T-helper 1 cell treated with Interleukin-12 subunit alpha and Interleukin-12 subunit beta and Interleukin-4 antibody, amounts not matched to agents 30 ng/mL and 1 ng/mL, for 36 hours (primary cell): Measurements from ENCODE around the gene EFS. TPM values are rescaled to one million over a fixed set of nuclear protein-coding genes. Genes with fewer than 3 reads are reported as not detected.

Source experiments
- intact Hi-C: fragments of 100-400 bp; cut with micrococcal nuclease; formaldehyde crosslinking; loops from one replicate; pipeline ENCODE4 v1.15.1; 2024
- total RNA-seq: library from RNA; stranded (reverse); gene quantifications from 2 replicates; pipeline ENCODE4 v1.2.3, GENCODE V29; 2022

The EFS gene
- total RNA-seq, 1 donor from 2014 or later, result not detected

DNA sequence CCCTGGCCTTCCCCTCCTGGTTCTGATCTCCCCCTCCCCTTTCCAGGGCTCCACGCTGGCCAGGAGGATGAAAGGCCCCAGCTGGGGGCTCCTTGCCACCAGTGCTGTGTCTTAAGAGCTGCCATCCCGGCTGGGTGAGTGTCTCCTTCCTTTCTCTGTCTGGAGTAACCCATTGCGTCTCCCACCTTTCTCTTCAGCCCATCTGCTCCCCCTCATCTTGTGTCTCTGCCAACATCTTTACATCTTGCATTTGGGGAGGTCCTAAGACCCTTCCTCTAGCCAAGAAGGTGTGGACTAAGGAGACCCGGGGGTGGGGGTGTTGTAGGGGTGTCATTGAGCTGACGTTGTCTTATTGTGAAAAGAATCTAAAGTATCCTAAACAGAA is 57.8 kb downstream of the EFS start:
- intact Hi-C loops, result loop anchor here (10.0 kb wide), 2 partner anchors 752 to 838 kb away; partner anchors contain the start of genes EMC9, PSME2 and RNF31

GRCh38 chr14:23306412-23307145 is 58.4 kb downstream of the EFS start, which contains the start of gene BCL2L2:
Gene BCL2L2 (plus strand): TSS chr14:23306833. CDS start chr14:23307768, 935 bp downstream.
- intact Hi-C loops, result loop anchor here (10.0 kb wide), 2 partner anchors 752 to 838 kb away; partner anchors contain the start of genes EMC9, PSME2 and RNF31

Other genes starting within 250 kb of the EFS start
- gene CEBPE, start 245.9 kb downstream of the EFS start, total RNA-seq, result 0.34 TPM in 1 of 2 replicates, not detected in the other
- 0.25 TPM in 1 of 2 replicates, not detected in the other for gene SLC7A8, start 181.5 kb downstream of the EFS start, total RNA-seq
- not detected in 2 replicates for gene RNF212B, start 127.2 kb downstream of the EFS start, total RNA-seq
- gene HOMEZ, start 79.0 kb downstream of the EFS start, total RNA-seq, result 11.9 and 13.6 TPM in 2 replicates
- 23.5 and 26.6 TPM in 2 replicates for gene PPP1R3E, start 62.3 kb downstream of the EFS start, total RNA-seq
- gene BCL2L2, start 58.3 kb downstream of the EFS start, total RNA-seq, result 5.0 and 5.4 TPM in 2 replicates
- 193 TPM in 2 replicates for gene PABPN1, start 43.7 kb downstream of the EFS start, total RNA-seq
- 3.6 and 3.8 TPM in 2 replicates for gene SLC22A17, start 12.3 kb downstream of the EFS start, total RNA-seq
- gene IL25, start 7.6 kb upstream of the EFS start, total RNA-seq, result not detected in 2 replicates
- not detected in 2 replicates for gene CMTM5, start 11.9 kb upstream of the EFS start, total RNA-seq
- 0.56 and 1.2 TPM in 2 replicates for gene MYH6, start 43.1 kb upstream of the EFS start, total RNA-seq
- 0.17 TPM in 2 replicates for gene MYH7, start 70.5 kb upstream of the EFS start, total RNA-seq
- gene NGDN, start 104.5 kb upstream of the EFS start, total RNA-seq, result 51.7 and 57.8 TPM in 2 replicates
- 2.9 and 3.2 TPM in 2 replicates for gene ZFHX2, start 186.6 kb upstream of the EFS start, total RNA-seq
- gene THTPA, start 191.1 kb upstream of the EFS start, total RNA-seq, result 16.8 and 17.7 TPM in 2 replicates
- 254 and 259 TPM in 2 replicates for gene AP1G2, start 202.6 kb upstream of the EFS start, total RNA-seq
- 0.07 TPM in 1 of 2 replicates, not detected in the other for gene JPH4, start 213.6 kb upstream of the EFS start, total RNA-seq